ENCODE measurements around the gene RPL38.

GRCh38 chr17:74179576-74179975 is 23.9 kb upstream of the RPL38 start:
- TF ChIP-seq CTCF (IDR thresholded peaks at IDR 0.05) (no peak), ZFX (IDR thresholded peaks at IDR 0.05; ENCODE audit: borderline replicate concordance) (no peak)

Data from 22Rv1 (cell line).